COR-L47 (cell line): ENCODE results near the gene SF3B1.
"Not testable (repeated sequence)": the region's sequence is repeated elsewhere in the genome, so short reads cannot be mapped to it uniquely, and the experiment has no call there.

ENCODE experiments used
- DNase-seq: peaks from one replicate; lab custom pipeline; 2025; lab: John Stamatoyannopoulos, UW

The SF3B1 gene

GRCh38 chr2:197434541-197435513 lies at the start of gene SF3B1:
Gene SF3B1 (minus strand): TSS chr2:197435028. CDS start chr2:197434999, 29 bp downstream.
- peak; percentile 96 for DNase-seq

- not testable (repeated sequence) for DNase-seq
Measured at GRCh38 chr2:197484248-197484647, 49.4 kb upstream of the SF3B1 start.

GRCh38 chr2:197480165-197481036 lies 45.6 kb upstream of the SF3B1 start:
- no peak for DNase-seq

- no peak for DNase-seq
Measured at GRCh38 chr2:197477797-197478196, 43.0 kb upstream of the SF3B1 start.

- DNase-seq: no peak
Measured at GRCh38 chr2:197472166-197472565, 37.3 kb upstream of the SF3B1 start.

GRCh38 chr2:197464175-197464574 lies 29.3 kb upstream of the SF3B1 start:
- DNase-seq: no peak

- DNase-seq: no peak
Measured at GRCh38 chr2:197461057-197461456, 26.2 kb upstream of the SF3B1 start.

GRCh38 chr2:197460649-197461048 lies 25.8 kb upstream of the SF3B1 start:
- DNase-seq: no peak

- no peak for DNase-seq
Measured at GRCh38 chr2:197455428-197455827, 20.6 kb upstream of the SF3B1 start.

GRCh38 chr2:197454923-197455322 lies 20.1 kb upstream of the SF3B1 start:
- no peak for DNase-seq

- no peak for DNase-seq
Measured at GRCh38 chr2:197453914-197454398, 19.1 kb upstream of the SF3B1 start.

- peak; percentile 99 for DNase-seq
Measured at GRCh38 chr2:197453123-197453913, 18.5 kb upstream of the SF3B1 start, which contains the start of gene COQ10B. Gene COQ10B (plus strand): TSS chr2:197453552. CDS start chr2:197453561, 9 bp downstream.

- DNase-seq: no peak
Measured at GRCh38 chr2:197452754-197453122, 17.9 kb upstream of the SF3B1 start.

- DNase-seq: not testable (repeated sequence)
Measured at GRCh38 chr2:197450935-197451358, 16.1 kb upstream of the SF3B1 start.

GRCh38 chr2:197450465-197450864 lies 15.6 kb upstream of the SF3B1 start:
- DNase-seq: no peak

- no peak for DNase-seq
Measured at GRCh38 chr2:197446844-197447243, 12.0 kb upstream of the SF3B1 start.

- no peak for DNase-seq
Measured at GRCh38 chr2:197445746-197446145, 10.9 kb upstream of the SF3B1 start.

- no peak for DNase-seq
Measured at GRCh38 chr2:197442857-197443256, 8.0 kb upstream of the SF3B1 start.

GRCh38 chr2:197437380-197437779 lies 2.6 kb upstream of the SF3B1 start:
- DNase-seq: no peak

- DNase-seq: no peak
Measured at GRCh38 chr2:197435598-197436420, 981 bp upstream of the SF3B1 start.
